ENCODE results near the gene PDS5A.
"Not testable (repeated sequence)": the region's sequence is repeated elsewhere in the genome, so short reads cannot be mapped to it uniquely, and the experiment has no call there.

The PDS5A gene

DNA sequence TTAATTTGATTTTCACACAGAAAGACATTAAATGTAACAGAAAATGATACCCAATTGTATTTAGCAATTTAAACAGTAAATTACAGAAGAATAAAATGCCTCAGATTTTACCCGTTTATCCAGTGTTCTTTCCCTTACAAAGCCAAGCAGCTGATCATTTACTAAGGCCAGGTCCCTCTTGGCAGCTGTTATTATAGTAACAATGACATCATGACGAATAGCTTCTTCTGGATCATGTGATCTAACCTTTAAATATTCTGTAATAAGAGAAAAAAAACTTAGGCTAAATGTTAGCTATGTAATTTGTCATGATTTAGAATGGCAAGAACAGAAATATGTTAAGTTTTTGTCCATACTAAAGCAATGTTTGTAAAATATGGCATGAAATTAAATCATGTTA, 69.4 kb downstream of the PDS5A start:
- DNase-seq (ENCODE audit: low spot score), result no peak
- TF ChIP-seq, protein P1, sequence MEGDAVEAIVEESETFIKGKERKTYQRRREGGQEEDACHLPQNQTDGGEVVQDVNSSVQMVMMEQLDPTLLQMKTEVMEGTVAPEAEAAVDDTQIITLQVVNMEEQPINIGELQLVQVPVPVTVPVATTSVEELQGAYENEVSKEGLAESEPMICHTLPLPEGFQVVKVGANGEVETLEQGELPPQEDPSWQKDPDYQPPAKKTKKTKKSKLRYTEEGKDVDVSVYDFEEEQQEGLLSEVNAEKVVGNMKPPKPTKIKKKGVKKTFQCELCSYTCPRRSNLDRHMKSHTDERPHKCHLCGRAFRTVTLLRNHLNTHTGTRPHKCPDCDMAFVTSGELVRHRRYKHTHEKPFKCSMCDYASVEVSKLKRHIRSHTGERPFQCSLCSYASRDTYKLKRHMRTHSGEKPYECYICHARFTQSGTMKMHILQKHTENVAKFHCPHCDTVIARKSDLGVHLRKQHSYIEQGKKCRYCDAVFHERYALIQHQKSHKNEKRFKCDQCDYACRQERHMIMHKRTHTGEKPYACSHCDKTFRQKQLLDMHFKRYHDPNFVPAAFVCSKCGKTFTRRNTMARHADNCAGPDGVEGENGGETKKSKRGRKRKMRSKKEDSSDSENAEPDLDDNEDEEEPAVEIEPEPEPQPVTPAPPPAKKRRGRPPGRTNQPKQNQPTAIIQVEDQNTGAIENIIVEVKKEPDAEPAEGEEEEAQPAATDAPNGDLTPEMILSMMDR (conservative IDR thresholded peaks at IDR 0.05; ENCODE audit: low read depth), result no peak
- ChIA-PET CTCF (interaction anchor here (0.5 to 0.7 kb wide), 2 partner anchors 12 to 44 kb away, joined by 3 to 4 read pairs; no protein-coding TSS in a partner anchor), POLR2A (ENCODE audit: low non-redundant PET) (no interaction called here)
- no peak overlapping the region for H3K27ac ChIP-seq

DNA sequence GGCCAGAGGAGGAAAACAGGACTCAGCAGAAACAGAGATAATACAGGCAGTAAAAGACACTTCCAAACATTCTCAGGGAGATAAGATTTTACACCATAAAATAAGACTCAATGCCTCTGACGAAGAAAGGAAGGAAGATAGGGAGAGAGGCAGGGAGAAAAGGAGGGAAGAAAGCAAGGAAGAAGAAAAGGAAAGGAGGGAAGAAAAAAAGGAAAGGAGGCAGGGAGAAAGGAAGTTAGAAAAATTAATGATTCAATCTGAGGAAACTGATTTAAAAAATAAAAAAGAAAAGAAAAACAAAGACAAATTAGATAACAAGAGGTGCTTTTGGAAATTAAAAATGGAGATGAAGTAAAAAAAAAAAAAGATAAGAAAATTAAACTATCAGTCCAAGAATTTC, 72.1 kb downstream of the PDS5A start:
- ChIA-PET POLR2A (ENCODE audit: low non-redundant PET) (no interaction called here), CTCF (no interaction called here)
- no peak overlapping the region for H3K27ac ChIP-seq
- TF ChIP-seq, protein P1 (conservative IDR thresholded peaks at IDR 0.05; ENCODE audit: low read depth), result no peak
- DNase-seq (ENCODE audit: low spot score), result no peak

DNA sequence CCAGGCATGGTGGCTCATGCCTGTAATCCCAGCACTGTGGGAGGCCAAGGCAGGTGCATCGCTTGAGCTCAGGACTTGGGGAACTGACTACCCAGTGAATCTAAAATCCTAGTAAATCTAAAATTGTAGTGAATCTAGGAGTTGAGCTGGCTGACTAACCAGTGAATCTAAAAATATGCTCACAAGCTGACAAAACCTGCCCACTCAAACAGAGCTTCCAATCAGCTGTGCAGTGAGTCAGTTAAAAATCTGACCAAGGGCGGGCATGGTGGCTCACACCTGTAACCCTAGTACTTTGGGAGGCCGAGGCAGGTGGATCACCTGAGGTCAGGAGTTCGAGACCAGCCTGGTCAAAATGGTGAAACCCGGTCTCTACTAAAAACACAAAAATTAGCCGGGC, 72.7 kb downstream of the PDS5A start:
- DNase-seq (ENCODE audit: low spot score); POLR2A ChIA-PET (ENCODE audit: low non-redundant PET): not testable (repeated sequence)

DNA sequence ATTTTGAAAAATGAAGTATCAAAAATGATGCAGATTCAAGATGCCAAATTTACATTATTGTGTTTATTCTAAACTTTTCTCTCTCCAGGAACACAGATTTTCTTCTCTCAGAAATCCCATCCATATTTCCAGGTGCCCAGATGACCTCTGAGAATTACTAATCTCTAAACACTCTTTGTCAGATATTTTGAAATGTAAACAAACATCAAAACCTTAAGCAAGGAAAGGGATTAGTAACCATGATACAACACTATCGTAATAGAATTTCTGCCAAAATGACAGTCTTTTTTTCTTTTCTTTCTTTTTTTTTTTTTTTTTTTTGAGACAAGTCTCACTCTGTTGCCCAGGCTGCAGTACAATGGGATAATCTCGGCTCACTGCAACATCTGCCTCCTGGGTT, 76.7 kb downstream of the PDS5A start:
- POLR2A ChIA-PET (ENCODE audit: low non-redundant PET), result no interaction called here
- H3K27ac ChIP-seq, result no peak overlapping the region
- TF ChIP-seq, protein P1 (conservative IDR thresholded peaks at IDR 0.05; ENCODE audit: low read depth), result no peak
- DNase-seq (ENCODE audit: low spot score), result no peak
- CTCF ChIA-PET, result interaction anchor here (0.6 kb wide), 1 partner anchor 14 kb away, joined by 4 read pairs; no protein-coding TSS in a partner anchor

More for the DNA sequence above, 72.7 kb downstream of the PDS5A start:
- CTCF ChIA-PET, H3K27ac ChIP-seq: not testable (repeated sequence)

DNA sequence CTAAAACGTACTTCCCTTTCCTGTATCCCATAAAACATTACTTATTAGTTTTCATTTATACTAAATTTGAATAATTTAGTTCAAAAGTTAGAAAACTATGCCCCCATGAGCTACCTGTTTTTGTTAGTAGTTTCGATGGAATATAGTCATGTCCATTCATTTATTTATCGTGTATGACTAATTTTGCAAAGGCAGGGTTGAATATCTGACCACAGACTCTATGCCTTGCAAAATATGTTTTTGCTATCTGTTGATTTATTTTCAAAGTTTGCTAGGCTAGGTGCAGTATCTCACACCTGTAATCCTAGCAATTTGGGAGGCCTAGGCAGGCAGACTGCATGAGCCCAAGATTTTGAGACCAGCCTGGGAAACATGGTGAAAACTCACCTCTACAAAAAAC, 78.4 kb downstream of the PDS5A start:
- TF ChIP-seq, protein P1 (conservative IDR thresholded peaks at IDR 0.05; ENCODE audit: low read depth), result no peak
- DNase-seq (ENCODE audit: low spot score), result no peak
- ChIA-PET CTCF (interaction anchor here (0.6 kb wide), 1 partner anchor 395 kb away, joined by 3 read pairs; no protein-coding TSS in a partner anchor), POLR2A (ENCODE audit: low non-redundant PET) (no interaction called here)
- H3K27ac ChIP-seq, result no peak overlapping the region

DNA sequence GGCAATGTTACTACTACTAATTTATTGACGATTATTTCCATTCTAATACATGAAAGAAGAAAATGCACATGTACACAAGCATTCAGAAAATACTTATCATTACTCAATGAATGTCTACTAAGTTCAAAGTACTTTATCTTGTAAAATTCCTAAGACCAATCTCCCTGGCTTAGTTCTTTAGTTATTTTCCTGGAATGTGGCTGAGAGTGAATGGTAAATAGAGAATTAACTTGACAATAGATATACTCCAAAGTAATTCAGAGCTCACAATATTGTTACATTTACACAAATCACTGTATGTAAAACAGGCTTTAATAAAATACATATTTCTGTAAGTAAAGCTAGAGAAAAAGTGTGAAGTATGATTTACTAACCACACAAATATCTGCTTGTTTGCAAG, 79.7 kb downstream of the PDS5A start:
- no peak for DNase-seq (ENCODE audit: low spot score)
- POLR2A ChIA-PET (ENCODE audit: low non-redundant PET), result no interaction called here
- no peak overlapping the region for H3K27ac ChIP-seq
- TF ChIP-seq, protein P1 (conservative IDR thresholded peaks at IDR 0.05; ENCODE audit: low read depth), result no peak
- CTCF ChIA-PET, result no interaction called here

DNA sequence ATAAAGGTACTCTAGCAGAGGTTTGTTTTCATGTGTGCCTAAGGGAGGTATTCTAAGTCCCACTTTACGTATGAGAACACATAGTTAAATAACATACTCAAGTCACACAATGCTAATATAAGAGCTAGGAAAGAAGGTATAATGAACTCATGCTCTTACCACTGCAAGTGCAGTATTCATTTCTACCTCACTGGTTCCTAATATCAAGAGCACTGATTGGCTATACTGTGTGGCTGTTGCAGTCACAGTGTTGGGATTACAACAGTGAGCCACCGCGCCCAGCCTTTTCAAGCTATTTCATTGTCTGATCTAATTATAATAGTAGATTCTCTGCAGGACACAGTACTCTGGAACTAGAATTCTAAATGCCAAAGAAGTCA, 84.0 kb downstream of the PDS5A start:
- DNase-seq (ENCODE audit: low spot score), result no peak
- POLR2A ChIA-PET (ENCODE audit: low non-redundant PET), result no interaction called here
- no peak overlapping the region for H3K27ac ChIP-seq
- TF ChIP-seq, protein P1 (conservative IDR thresholded peaks at IDR 0.05; ENCODE audit: low read depth), result no peak
- CTCF ChIA-PET, result interaction anchor here (0.6 kb wide), 1 partner anchor 947 kb away, joined by 4 read pairs; no protein-coding TSS in a partner anchor

All from RWPE1 (cell line).